HCT116 (cell line): ENCODE data around the gene CELF2.

ENCODE experiments used
- EZH2 ChIP-seq: fragments of 200-600 bp; sonication (generic); IDR thresholded peaks from 2 replicates; pipeline ENCODE4 v1.6.1; 2017; ENCODE audit warnings: antibody characterized with exemption, mixed run types
- FOSL1 ChIP-seq: IDR thresholded peaks from 2 replicates; pipeline ENCODE4 v1.6.1; 2012; ENCODE audit warnings: low read depth
- POLR2A ChIP-seq: IDR thresholded peaks from 2 replicates; pipeline ENCODE4 v1.7.0; 2011; ENCODE audit warnings: borderline replicate concordance; ENCODE audit not compliant: insufficient read depth, insufficient read length; ENCODE audit errors: extremely low read depth
- POLR2AphosphoS5 ChIP-seq: IDR thresholded peaks from 2 replicates; pipeline ENCODE4 v1.6.1; 2011; ENCODE audit warnings: mild to moderate bottlenecking, low read depth, low read length, moderate library complexity
- SP1 ChIP-seq: IDR thresholded peaks from 2 replicates; pipeline ENCODE4 v1.6.1; 2012; ENCODE audit warnings: low read depth
- TF ChIP-seq, protein P1 (sequence below), 3 experiments: fragments of 200-600 bp in 1 of 3; sonication (generic) in 1 of 3; IDR thresholded peaks in 2 of 3; conservative IDR thresholded peaks in 1 of 3; 2 replicates each; pipeline ENCODE4 v1.5.1; 2012 to 2017; ENCODE audit warnings: low read depth in 2 of 3, low read length in 2 of 3, antibody characterized with exemption in 1 of 3, borderline replicate concordance in 1 of 3, control low read depth in 1 of 3, mild to moderate bottlenecking in 1 of 3, mixed read lengths in 1 of 3, mixed run types in 1 of 3, moderate library complexity in 1 of 3; ENCODE audit not compliant: insufficient read depth in 1 of 3
- TF ChIP-seq, protein P2 (sequence below): IDR thresholded peaks from 2 replicates; pipeline ENCODE4 v1.6.1; 2012

DNA sequence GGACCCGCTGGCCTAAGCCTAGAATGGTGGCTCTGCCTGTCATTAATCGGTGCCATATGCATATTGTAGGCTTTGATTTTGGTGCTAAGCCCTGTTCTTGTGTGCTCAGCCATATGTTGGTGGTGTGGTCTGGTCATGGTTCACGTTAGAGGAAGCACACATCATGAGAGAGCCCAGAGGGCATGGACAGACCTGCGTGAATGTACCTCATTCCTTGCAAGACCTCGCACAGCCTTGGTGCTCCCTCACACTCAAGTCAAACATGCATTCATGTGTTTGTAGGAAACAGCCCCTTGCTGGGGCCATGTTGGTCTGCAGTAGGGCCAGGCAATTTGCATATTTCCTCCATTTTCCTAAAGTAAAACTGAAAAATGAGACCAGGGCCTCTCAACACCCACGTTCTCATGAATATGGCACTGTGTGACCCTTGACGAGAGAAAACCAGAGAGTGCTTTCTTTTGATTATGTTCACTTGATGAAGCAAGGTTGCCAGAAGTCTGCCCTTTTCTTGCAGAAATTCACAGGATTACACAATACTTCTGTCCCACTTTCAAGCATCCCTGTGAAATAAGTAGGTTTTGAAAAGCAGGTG, 268.7 kb downstream of the CELF2 start:
- TF ChIP-seq POLR2AphosphoS5 (no peak), SP1 (no peak), POLR2A (no peak), FOSL1 (no peak), EZH2 (no peak)
- TF ChIP-seq, protein P1, sequence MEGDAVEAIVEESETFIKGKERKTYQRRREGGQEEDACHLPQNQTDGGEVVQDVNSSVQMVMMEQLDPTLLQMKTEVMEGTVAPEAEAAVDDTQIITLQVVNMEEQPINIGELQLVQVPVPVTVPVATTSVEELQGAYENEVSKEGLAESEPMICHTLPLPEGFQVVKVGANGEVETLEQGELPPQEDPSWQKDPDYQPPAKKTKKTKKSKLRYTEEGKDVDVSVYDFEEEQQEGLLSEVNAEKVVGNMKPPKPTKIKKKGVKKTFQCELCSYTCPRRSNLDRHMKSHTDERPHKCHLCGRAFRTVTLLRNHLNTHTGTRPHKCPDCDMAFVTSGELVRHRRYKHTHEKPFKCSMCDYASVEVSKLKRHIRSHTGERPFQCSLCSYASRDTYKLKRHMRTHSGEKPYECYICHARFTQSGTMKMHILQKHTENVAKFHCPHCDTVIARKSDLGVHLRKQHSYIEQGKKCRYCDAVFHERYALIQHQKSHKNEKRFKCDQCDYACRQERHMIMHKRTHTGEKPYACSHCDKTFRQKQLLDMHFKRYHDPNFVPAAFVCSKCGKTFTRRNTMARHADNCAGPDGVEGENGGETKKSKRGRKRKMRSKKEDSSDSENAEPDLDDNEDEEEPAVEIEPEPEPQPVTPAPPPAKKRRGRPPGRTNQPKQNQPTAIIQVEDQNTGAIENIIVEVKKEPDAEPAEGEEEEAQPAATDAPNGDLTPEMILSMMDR (IDR thresholded peaks at IDR 0.05 in 2 of 3, conservative IDR thresholded peaks at IDR 0.05 in 1 of 3; ENCODE audit: borderline replicate concordance in 1 of 3, insufficient read depth in 1 of 3, low read depth in 2 of 3, low read length in 2 of 3): no peak
- TF ChIP-seq, protein P2, sequence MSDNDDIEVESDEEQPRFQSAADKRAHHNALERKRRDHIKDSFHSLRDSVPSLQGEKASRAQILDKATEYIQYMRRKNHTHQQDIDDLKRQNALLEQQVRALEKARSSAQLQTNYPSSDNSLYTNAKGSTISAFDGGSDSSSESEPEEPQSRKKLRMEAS: no peak
